ENCODE results near the gene METTL26.

The METTL26 gene

DNA sequence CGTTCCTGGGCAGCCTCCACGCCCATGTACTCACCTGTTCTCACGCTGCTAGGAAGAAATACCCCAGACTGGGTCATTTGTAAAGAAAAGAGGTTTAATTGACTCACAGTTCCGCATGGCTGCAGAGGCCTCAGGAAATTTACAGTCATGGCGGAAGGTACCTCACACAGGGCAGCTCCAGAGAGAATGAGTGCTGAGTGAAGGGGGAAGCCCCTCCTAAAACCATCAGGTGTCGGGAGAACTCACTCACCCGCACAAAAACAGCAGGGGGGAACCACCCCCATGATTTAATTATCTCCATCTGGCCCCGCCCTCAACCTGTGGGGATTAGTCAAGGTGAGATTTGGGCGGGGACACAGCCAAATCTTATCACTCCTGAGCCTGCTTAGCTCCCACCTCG, 28.1 kb downstream of the METTL26 start:
- Histone ChIP-seq H3K4me3 (ENCODE audit: low read length, poor library complexity, severe bottlenecking) (no peak overlapping the region), H3K79me2 (ENCODE audit: insufficient read depth, low read length) (0 out of 2 replicates have a peak, but pooled peaks cover 2% of the 10 kb centered on the region), H3K9me2 (replicated peaks; ENCODE audit: low read depth, low read length) (no peaks in the 10 kb centered on the region), H3K9ac (ENCODE audit: low read depth, low read length, poor library complexity, severe bottlenecking) (no peak overlapping the region), H3F3A (ENCODE audit: low read depth) (no peaks in the 10 kb centered on the region), H4K20me1 (ENCODE audit: insufficient read depth, low read length, poor library complexity, severe bottlenecking) (no peaks in the 10 kb centered on the region), H3K9me3 (ENCODE audit: insufficient read depth, low read depth, low read length) (no peaks in the 10 kb centered on the region), H3K27me3 (ENCODE audit: insufficient read depth, low read length, poor library complexity, severe bottlenecking) (no peaks in the 10 kb centered on the region), H2AFZ (ENCODE audit: low read length) (no peak overlapping the region), H3K36me3 (ENCODE audit: insufficient read depth, low read length) (no peaks in the 10 kb centered on the region), H3K4me1 (ENCODE audit: insufficient read depth, low read length, poor library complexity, severe bottlenecking) (no peaks in the 10 kb centered on the region), H3K4me2 (ENCODE audit: low read depth, low read length, poor library complexity, severe bottlenecking) (no peak overlapping the region)
- no peak for TF ChIP-seq EZH2phosphoT487 (IDR thresholded peaks at IDR 0.05; ENCODE audit: borderline replicate concordance)
- TF ChIP-seq CTCF (conservative IDR thresholded peaks at IDR 0.05; ENCODE audit: low read length): no peak

DNA sequence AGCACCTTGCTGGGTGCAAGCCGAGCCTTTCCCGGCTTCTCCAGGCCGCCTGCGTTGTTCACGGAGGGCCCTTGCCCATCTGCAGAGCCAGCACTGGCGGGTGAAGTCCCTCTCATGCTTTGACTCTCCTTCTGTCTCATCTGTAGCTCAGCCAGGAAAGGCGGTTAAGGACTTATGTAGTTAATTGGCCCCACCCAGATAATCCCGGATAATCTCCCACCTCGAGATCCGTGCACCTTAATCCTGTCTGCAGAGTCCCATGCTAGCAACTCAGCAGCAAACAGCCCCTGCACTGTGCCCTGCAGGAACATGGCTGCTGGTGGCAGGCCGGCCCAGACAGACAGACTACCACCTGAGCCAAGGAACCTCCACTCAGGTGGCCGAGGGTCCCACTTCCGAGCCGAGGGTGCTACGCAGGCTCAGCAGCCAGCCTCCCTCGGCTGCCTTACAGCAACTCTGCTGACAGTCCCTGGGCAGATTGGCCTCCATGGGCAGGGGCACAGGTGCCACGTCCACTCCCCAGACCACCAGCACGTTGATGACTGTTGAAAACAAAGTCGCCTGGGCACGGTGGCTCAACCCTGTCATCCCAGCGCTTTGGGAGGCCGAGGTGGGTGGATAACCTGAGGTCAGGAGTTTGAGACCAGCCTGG, 29.3 kb downstream of the METTL26 start:
- H3K79me2 ChIP-seq (ENCODE audit: insufficient read depth, low read length): 0 out of 2 replicates have a peak, but pooled peaks cover 2% of the 10 kb centered on the region
- H3K36me3 ChIP-seq (ENCODE audit: insufficient read depth, low read length): no peaks in the 10 kb centered on the region
- no peaks in the 10 kb centered on the region for H3K9me3 ChIP-seq (ENCODE audit: insufficient read depth, low read depth, low read length)
- no peaks in the 10 kb centered on the region for H3K4me1 ChIP-seq (ENCODE audit: insufficient read depth, low read length, poor library complexity, severe bottlenecking)
- H3K9me2 ChIP-seq (replicated peaks; ENCODE audit: low read depth, low read length): no peaks in the 10 kb centered on the region
- no peaks in the 10 kb centered on the region for H4K20me1 ChIP-seq (ENCODE audit: insufficient read depth, low read length, poor library complexity, severe bottlenecking)
- H3F3A ChIP-seq (ENCODE audit: low read depth): no peaks in the 10 kb centered on the region
- TF ChIP-seq EZH2phosphoT487 (IDR thresholded peaks at IDR 0.05; ENCODE audit: borderline replicate concordance) (no peak), CTCF (conservative IDR thresholded peaks at IDR 0.05; ENCODE audit: low read length) (no peak)
- no peak overlapping the region for H3K4me3 ChIP-seq (ENCODE audit: low read length, poor library complexity, severe bottlenecking)
- H3K9ac ChIP-seq (ENCODE audit: low read depth, low read length, poor library complexity, severe bottlenecking): no peak overlapping the region
- H2AFZ ChIP-seq (ENCODE audit: low read length): no peak overlapping the region
- H3K27me3 ChIP-seq (ENCODE audit: insufficient read depth, low read length, poor library complexity, severe bottlenecking): no peaks in the 10 kb centered on the region
- no peak overlapping the region for H3K4me2 ChIP-seq (ENCODE audit: low read depth, low read length, poor library complexity, severe bottlenecking)

GRCh38 chr16:603933-604332, 32.2 kb downstream of the METTL26 start:
- H3K9me2 ChIP-seq (replicated peaks; ENCODE audit: low read depth, low read length): no peaks in the 10 kb centered on the region
- no peak for TF ChIP-seq EZH2phosphoT487 (IDR thresholded peaks at IDR 0.05; ENCODE audit: borderline replicate concordance)
- no peak for TF ChIP-seq CTCF (conservative IDR thresholded peaks at IDR 0.05; ENCODE audit: low read length)
- H3K36me3 ChIP-seq (ENCODE audit: insufficient read depth, low read length): no peaks in the 10 kb centered on the region; the same call in 1 of the 2 replicates

More at GRCh38 chr16:603933-604332, 32.2 kb downstream of the METTL26 start:
- no peaks in the 10 kb centered on the region for H3F3A ChIP-seq (ENCODE audit: low read depth)
- no peak overlapping the region for H3K9ac ChIP-seq (ENCODE audit: low read depth, low read length, poor library complexity, severe bottlenecking)
- no peak overlapping the region for H3K4me3 ChIP-seq (ENCODE audit: low read length, poor library complexity, severe bottlenecking)
- H4K20me1 ChIP-seq (ENCODE audit: insufficient read depth, low read length, poor library complexity, severe bottlenecking): no peaks in the 10 kb centered on the region
- no peaks in the 10 kb centered on the region for H3K9me3 ChIP-seq (ENCODE audit: insufficient read depth, low read depth, low read length)
- H3K27me3 ChIP-seq (ENCODE audit: insufficient read depth, low read length, poor library complexity, severe bottlenecking): no peaks in the 10 kb centered on the region
- no peaks in the 10 kb centered on the region for H3K4me1 ChIP-seq (ENCODE audit: insufficient read depth, low read length, poor library complexity, severe bottlenecking)
- H2AFZ ChIP-seq (ENCODE audit: low read length): no peak overlapping the region
- H3K4me2 ChIP-seq (ENCODE audit: low read depth, low read length, poor library complexity, severe bottlenecking): no peak overlapping the region
- no peaks in the 10 kb centered on the region for H3K79me2 ChIP-seq (ENCODE audit: insufficient read depth, low read length)

Measured in Loucy (cell line).